ENCODE measurements around the gene U2AF2.
"Not testable (repeated sequence)": the region's sequence is repeated elsewhere in the genome, so short reads cannot be mapped to it uniquely, and the experiment has no call there.

U2AF2 gene

DNA sequence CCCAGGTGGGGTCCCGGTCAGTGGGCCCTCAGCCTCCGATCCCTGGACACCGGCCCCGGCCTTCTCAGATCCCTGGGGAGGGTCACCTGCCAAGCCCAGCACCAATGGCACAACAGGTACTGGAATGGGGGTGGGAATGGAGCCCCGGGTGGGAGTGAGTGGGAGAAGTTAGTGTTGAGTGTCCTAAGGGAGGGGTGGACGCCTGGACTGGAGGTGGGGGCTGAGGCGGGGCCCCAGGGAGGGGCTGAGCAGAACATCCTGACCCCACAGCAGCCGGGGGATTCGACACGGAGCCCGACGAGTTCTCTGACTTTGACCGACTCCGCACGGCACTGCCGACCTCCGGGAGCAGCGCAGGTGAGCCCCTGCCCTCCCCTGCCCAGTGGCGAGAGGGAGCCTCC, 37.8 kb downstream of the U2AF2 start:
- DNase-seq, result no peak

DNA sequence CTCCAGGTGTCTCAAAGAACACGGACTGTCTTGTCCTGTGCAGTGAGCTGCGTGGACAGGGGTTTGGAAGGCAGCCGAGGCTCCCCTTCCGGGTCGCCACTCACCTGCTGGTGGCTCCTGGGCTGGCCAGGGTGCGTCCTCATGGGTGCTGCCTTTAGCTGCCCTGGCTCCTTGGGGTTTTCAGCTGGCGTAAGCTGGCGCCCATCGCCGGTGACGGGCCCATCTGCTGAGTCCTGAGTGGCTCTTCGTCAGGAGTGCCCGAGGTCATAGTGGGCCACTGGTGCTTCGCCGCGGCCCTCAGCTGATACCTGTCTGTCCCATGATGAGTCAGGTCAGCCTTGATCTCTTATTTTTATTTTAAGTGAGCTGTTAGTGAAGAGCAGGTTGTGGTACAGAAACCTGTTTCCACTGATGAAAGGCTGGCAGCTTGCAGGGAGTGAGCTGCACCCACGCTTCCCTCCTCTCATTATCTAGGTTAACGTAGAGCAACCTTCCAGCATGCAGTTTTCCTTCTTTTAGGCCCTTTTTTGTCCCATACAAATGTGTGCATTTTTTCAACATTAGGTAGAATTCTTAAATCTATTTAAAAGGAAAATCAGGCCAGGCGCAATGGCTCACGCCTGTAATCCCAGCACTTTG, 38.6 kb downstream of the U2AF2 start:
- no peak for DNase-seq

DNA sequence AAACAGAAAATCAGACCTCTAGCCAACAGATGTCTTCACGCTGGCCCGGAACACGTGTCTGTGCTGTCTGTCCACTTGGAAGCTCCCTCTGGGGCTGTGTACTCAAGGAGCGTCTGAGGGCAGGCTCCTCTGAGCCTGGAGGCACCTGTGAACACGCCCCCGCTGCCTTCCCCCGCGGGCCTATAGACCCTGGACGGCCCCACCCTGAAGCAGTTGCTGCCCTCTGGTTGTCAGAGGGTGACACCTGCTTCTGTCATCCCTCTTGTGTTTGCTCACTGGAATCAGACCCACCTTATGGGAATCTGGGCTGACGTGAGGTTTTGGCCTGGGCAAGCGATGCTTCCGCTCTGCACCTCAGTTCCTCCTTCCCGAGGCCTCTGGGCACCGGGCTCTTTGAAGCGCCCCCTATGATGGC, 39.4 kb downstream of the U2AF2 start:
- DNase-seq, result no peak

DNA sequence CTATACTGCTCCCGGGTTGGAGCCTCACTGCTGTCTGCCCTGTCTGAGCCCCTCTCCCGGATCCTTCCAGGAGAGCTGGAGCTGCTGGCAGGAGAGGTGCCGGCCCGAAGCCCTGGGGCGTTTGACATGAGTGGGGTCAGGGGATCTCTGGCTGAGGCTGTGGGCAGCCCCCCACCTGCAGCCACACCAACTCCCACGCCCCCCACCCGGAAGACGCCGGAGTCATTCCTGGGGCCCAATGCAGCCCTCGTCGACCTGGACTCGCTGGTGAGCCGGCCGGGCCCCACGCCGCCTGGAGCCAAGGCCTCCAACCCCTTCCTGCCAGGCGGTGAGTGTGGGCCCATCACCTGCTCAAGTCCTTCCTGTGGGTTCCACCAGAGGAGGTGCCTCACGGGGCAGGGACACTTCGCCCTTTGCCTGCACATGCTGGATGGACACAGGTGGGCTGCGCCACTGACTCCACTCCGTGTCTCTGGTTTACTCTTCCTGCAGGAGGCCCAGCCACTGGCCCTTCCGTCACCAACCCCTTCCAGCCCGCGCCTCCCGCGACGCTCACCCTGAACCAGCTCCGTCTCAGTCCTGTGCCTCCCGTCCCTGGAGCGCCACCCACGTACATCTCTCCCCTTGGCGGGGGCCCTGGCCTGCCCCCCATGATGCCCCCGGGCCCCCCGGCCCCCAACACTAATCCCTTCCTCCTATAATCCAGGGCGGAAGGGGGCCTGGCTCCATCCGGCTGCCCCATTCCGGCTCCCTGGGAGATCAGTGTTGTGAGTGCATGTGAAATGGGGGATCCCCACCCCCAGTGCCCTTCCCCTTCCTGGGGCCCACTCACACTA, 40.0 kb downstream of the U2AF2 start:
- no peak for DNase-seq

DNA sequence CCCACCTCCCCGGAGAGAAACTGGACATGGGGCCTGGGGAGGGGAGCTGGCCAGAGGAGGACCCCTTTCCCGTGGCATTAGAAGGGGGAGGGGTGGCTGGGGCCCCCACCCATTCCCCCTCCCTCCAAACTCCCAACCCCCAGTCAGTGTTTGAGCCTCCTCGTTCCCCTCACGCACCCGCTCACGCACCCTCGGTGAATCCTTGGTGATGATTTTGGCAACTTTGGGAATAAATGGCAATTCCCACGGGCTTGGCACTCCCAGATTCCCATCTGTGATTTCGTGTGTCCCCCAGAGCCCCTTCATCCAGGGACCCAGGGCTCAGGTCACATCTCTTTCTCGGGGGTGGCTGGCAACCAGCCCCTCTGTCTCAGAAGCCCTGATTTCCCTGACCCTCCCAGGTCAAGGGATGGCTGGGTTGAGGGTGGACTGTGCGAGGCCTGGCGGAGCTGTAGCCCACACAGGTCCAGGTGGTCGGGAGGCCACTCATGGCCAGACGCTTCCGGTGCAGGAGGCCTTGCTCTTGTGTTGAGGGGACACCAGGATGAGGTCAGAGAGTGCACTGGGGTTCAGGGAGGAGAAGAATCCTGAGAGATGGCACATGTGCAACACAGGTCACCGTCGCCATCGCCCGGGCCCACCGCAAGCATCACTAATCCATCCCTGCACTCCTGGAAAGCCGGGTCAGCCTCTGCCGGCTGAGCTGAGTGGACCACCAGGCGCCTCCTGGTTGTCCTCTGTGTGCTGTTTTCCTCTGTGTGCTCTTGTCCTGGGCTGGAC, 40.9 kb downstream of the U2AF2 start:
- no peak for DNase-seq

DNA sequence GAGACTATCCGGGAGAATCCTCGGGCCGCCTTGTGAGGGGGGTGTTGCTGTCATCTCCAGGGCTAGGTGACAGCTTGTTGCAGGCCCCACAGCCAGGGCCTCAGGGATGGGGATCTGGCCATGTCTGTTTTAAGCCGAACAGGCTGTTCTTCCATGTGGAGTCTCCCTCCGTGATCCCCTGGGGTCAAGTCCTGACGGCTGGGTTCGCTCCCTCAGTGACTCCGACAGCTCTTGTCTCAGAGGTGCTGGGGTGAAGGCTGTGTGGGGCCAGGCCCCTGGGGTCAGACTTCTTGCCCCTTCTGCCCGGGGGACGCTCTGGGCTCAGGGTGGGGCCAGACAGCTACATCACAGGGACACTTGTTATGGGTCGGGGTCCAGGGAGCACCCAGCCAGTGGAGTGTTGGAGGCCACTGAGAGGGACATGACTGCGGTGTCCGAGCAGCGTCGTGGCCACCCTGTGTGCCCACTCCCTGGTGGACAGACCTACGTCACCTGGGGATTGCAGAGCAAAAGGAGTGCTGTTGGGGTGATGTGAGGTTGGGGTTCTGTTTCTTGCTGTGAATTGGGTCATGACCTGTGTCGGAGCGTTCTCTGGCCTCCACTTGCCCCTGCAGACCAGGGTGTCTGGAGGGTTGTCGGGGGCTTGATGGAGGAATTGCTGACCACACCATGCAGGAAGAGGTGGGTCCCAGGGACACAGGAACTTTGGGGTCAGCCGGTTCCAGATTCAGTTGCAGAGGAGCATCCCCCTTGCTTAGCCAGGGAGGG, 41.6 kb downstream of the U2AF2 start:
- no peak for DNase-seq

DNA sequence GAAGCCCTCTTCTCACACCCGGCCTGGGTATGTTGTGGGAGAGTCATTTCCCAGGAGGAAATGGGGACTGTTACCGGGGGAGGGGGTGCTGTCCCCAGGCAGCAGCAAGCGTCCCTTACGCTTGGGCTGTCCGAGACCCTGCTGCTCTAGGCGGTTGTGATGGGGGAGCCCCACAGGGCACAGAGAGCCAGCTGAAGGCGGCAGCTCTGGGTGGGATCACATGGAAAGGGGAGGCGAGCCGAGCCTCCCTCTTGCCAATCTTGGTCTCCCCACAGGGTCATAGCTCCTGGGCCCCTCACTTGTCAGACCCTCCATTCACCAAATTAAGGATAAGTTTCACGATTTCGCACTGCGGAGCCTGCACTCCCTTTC, 42.2 kb downstream of the U2AF2 start:
- no peak for DNase-seq

DNA sequence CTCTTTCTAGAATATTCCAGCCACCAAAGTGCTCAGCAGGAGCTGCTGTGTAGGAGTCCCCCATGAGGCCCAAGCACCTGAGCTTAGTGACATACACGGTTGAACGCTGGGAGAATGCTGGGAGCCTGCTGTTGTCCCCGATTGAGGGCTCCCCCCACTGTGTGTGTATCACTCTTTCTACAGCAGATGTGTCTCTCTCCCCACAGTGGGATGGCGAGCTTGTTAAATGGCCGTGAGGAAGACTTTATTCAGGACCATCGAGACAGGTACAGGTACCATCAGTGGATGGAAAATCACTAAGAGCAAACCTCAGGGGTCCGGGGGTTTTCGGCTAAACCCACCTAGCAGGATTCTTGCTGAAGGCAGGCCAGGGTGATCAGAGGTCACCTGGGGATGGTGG, 42.9 kb downstream of the U2AF2 start:
- DNase-seq, result no peak

DNA sequence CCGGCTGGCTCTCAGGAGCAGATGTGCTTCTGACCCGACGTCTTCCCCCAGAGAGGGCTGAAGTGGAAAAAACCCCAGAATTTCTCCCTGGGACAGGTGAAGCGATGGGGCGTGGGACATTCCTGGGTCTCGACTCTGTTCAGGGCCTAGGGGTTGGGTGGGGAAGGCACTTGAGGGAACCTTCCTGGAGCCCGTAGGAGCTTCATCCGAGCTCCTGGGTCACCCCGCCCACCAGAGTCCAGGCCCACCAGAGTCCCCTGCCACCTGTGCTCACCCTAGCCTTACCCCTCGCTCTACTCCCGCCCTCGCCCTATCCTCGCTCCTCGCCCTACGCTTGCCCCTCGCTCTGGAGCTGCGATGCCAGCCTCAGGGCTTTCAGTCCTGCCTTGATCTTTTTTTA, 43.4 kb downstream of the U2AF2 start:
- DNase-seq, result no peak

DNA sequence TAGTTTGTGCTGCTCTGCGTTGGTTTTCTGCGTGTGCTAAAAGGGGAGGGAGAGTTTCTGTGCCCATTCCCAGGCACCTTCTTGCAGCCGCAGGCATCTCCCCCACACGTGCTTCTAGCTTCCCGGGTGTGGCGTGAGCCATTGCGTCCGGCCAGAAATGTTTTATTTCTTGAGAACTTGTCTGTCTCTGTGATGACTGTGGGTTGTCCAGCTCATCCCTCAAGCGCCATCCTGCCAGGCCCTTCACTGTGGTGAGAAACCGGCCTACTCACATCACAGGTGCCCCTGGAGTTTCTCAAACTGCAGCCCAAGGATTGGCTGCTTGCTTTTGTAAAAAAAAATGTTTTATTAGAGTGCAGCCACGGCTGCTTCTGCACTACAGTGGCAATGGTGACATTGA, 44.4 kb downstream of the U2AF2 start:
- DNase-seq, result no peak

DNA sequence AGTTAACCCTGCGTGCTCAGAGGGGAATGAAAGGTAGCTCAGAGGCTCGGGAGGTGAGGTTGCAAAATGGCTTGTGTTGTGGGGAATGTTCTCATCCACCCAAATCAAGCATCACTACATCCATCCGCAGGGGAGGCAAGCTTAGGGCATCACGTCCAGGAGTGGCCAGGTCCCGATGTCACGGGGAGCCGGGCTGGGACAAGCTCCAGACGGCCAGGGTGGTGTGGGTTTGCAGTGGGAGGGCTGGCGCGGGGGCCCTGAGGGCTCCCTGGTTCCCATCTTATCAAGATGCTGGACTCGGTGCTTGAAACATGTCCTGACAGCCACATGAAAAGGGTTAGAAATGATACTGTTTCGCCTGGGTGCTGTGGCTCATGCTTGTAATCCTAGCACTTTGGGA, 46.0 kb downstream of the U2AF2 start:
- no peak for DNase-seq

DNA sequence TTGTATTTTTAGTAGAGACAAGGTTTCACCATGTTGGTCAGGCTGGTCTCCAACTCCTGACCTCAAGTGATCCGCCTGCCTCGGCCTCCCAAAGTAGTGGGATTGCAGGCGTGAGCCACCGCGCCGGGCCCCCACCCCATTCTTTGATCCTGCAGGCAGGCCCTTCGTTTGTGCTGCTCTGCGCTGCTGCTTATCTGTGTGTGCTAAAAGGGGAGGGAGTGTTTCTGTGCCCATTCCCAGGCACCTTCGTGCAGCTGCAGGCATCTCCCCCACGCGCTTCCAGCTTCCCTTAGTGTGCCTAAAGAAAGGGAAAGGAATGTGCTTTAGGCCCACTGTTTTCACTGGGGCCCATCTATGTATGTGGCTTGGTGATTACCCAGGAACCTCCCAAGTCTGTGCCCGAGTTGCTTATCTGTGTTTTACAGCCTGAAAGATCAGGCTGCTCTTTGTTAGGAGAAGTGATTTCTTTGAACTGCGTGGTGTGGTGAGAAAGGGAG, 47.3 kb downstream of the U2AF2 start:
- DNase-seq, result no peak

DNA sequence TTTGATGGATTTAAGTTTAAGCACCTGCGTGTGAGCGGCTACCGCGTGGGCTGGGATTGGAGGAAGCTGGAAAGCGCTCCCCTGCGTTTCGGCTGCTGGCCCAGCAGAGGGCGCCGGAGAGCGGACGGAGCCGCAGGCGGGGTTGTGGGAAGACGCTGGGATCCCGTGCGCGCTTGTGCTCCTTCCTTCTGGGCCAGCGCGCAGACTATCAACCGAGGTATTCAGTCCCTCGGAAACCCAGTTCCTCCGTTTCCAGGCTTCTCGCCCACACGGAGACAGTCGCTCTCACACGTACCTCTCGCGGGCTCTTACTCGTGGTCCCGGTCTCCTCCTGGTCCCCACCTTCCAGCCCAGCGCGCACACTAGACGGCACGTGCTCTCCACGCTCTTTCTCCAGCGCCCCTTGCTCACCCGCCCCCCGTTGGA, 49.0 kb downstream of the U2AF2 start:
- no peak for DNase-seq

DNA sequence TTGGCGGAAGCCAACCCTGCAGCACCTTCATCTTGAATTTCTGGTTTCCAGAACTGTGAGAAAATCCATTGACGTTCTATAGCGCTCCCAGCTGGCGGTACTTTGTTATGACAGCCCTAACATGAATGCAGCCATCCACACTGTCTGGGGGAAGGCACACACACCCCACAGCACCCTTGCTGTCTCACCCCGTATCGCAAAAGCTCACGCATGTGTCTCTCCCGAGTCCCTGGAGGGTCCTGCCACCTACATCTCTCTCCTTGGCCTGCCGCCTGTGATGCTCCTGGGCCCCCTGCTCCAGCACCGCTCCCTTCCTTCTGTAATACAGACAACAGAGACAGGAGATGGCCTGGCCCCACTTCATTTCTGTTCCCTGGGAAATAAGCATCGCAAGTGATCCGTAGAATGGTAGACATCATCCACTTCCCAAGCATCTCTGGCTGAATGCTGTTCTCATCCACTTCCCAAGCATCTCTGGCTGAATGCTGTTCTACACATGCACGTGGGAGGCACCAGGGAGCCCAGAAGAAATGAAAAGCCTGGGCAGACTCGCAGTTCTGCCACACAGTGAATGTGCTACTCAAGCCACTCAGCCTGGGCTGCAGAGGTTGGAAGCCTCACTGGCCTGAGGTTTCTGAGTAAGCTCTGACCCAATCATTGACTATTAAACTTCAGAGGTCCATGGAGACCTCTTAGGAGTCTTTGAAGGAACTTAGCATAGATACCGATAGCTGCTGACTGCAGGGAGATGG, 49.8 kb downstream of the U2AF2 start:
- no peak for DNase-seq

DNA sequence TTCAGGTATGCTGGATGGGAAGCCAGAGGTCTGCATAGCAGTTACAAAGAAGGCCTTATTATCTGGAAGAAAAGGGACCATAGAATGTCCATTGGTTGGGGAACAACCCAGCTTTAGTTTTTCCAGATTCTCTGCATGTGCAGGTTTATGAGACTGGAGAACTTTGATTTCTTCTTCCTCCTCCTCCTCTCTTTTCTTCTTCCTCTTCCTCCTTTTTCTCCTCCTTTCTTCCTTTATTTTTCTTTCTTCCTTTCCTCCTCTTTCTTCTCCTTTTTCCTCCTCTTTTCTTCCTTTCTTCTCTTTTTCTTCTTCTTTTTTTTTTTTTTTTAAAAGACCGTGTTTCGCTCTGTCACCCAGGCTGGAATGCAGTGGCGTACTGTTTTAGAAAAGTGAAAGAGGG, 51.1 kb downstream of the U2AF2 start:
- DNase-seq, result no peak

DNA sequence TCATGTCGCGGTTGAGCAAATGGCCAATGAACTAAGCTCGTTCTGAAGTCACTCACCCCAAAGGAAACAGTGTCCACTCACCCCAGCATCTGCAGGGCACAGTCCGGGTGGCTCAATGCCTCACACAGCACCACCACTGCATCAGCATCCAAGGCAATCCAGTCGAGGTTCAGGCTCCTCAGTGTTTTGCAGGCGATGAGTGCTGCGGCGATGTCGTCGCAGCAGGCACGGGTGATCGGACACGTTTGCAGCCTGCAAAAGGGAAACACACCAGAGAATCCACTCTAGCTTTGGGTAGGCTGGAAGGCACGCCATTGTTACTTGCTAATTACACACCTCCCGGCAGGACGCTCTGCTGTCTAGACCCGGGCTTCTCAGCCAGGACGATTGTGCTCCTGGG, 56.9 kb downstream of the U2AF2 start:
- DNase-seq, result no peak

DNA sequence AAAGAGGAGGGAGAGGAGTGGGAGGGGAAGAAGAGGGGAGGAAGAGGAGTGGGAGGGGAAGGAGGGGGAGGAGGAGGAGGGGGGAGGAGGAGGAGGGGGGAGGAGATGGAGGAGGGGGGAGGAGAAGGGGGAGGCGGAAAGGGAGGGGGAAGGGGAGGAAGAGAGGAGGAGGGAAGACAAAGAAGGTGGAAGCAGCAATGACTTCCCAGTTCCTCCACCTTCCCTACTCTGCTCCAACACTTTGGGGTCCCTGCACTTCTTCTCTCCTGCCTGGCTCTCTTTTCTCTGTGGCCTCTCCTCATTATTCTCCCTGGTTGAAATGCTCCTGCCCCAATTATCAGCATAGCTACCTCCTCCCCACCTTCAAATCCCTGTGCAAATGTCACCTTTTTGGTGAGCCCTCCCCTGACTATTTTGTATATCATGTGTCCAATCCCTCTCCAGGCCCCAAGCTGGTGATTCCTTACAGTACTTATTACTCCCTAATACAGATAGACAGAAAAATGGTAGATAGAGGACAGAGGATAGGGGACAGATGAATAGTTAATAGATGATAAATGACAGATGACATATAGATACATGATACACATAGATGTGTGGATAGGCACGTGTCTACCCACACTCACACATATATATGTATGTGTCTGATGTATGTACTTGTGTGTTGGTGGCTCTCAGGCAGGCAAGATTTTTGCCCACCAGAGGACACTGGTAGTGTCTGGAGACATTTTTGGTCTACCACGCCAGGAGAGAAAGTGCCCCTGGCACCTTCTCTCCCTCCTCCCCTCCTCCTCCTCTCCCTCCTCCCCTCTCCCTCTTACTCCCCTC, 58.2 kb downstream of the U2AF2 start:
- DNase-seq, result no peak

DNA sequence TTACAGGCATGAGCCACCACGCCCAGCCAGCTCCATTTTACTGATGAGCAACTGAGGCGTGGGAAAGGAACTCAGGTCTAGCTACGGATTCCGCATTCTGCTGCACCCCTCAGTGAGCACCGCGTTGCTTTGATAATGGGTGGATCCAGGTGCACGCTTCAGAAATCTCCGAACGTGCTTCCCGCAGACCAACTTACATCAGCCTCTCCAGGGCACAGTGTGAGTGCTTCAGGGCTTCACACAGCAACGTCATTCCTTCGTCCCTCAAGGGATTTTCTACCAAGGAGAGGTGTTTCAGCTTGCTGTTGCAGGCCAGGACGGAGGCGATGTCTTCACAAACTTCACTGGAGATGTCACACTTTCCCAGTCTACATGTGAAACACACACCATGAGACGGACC, 61.7 kb downstream of the U2AF2 start:
- DNase-seq, result no peak

DNA sequence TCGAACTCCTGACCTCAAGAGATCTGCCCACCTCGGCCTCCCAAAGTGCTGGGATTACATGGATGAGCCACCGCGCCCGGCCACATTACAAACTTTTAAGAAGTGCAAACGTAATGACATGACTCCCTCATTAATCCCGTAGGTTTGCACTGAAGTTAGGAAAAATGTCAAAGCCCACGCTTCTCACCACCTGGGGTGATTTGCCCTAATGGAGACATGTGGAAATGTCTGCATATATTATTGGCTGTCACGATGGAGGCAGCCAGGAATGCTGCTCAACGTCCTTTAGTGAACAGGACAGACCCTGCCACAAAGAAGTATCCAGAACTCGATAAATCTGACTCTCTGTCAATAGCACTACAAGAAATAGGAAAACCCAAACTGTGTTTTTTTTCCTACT, 62.4 kb downstream of the U2AF2 start:
- DNase-seq, result no peak

DNA sequence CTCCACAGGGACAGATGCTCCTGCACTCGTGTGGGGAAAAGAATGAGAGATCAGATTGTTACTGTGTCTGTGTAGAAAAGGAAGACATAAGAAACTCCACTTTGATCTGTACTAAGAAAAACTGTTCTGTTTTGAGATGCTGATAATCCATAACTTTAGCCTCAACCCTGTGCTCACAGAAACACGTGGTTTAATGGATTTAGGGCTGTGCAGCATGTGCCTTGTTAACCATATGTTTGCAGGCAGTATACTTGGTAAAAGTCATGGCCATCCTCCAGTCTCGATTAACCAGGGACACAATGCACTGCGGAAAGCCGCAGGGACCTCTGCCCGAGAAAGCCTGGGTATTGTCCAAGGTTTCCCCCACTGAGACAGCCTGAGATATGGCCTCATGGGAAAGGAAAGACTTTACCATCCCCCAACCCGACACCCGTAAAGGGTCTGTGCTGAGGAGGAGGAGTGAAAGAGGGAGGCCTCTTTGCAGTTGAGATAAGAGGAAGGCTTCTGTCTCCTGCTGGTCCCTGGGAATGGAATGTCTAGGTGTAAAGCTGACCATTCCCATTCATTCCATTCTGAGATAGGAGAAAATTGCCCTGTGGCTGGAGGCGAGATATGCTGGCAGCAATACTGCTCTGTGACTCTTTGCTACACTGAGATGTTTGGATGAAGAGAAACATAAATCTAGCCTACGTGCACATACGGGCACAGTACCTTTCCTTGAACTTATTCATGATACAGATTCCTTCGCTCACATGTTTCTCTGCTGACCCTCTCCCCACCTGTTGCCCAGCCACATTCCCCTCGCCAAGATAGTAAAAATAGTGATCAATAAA, 63.3 kb downstream of the U2AF2 start:
- not testable (repeated sequence) for DNase-seq

Measured in SHP77 treated with DMSO at 0.1 percent for 48 hours (cell line).